H1 (cell line): ENCODE data around the gene ITGAE. TPM values are rescaled to one million over a fixed set of nuclear protein-coding genes. Genes with fewer than 3 reads are reported as not detected.
"Not testable (repeated sequence)": the region's sequence is repeated elsewhere in the genome, so short reads cannot be mapped to it uniquely, and the experiment has no call there.

ENCODE experiments used
- CTCF ChIA-PET: fragments of 300-600 bp; sonication (Branson Sonifier 250); formaldehyde crosslinking; loops from one replicate; lab custom pipeline; 2021; ENCODE audit not compliant: partially characterized antibody; lab: Charles Lee
- POLR2A ChIA-PET: fragments of 300-600 bp; sonication (Branson Sonifier 250); formaldehyde crosslinking; loops from one replicate; lab custom pipeline; 2021; ENCODE audit warnings: inconsistent platforms; ENCODE audit not compliant: partially characterized antibody; lab: Charles Lee
- DNase-seq, 2 experiments: peaks; one replicate each; pipeline versions ENCODE4 v3.0.0 to v3.0.0-alpha.2; 2010 to 2022; ENCODE audit warnings: low spot score in 2 of 2, low read depth in 1 of 2, mixed read lengths in 1 of 2
- FAIRE-seq: peaks from 2 replicates; lab custom pipeline; 2011; peaks lifted over from hg19 to GRCh38; lab: Jason Lieb, UNC
- H2AFZ ChIP-seq: 2 replicates; pipeline ENCODE4 v1.8.1; 2012; ENCODE audit warnings: low read length, inconsistent platforms
- H2AK5ac ChIP-seq: 2 replicates; pipeline ENCODE4 v1.6.1; 2013; ENCODE audit warnings: low read depth, low read length
- H2BK120ac ChIP-seq: replicated peaks from 2 replicates; pipeline ENCODE3; 2013; ENCODE audit warnings: low read depth, low read length, inconsistent platforms
- H2BK12ac ChIP-seq: 2 replicates; pipeline ENCODE4 v1.6.1; 2013; ENCODE audit warnings: low read depth, low read length
- H2BK15ac ChIP-seq: 2 replicates; pipeline ENCODE4 v1.6.1; 2013; ENCODE audit warnings: low read length
- H2BK20ac ChIP-seq: 2 replicates; pipeline ENCODE4 v1.6.1; 2013; ENCODE audit warnings: low read length
- H2BK5ac ChIP-seq: 2 replicates; pipeline ENCODE4 v1.6.1; 2013; ENCODE audit warnings: low read depth, low read length
- H3K14ac ChIP-seq: 2 replicates; pipeline ENCODE4 v1.6.1; 2013; ENCODE audit warnings: inconsistent platforms; ENCODE audit not compliant: insufficient read length
- H3K18ac ChIP-seq: 2 replicates; pipeline ENCODE4 v1.6.1; 2013; ENCODE audit warnings: low read length; ENCODE audit errors: extremely low read depth
- H3K23ac ChIP-seq: 2 replicates; pipeline ENCODE4 v1.6.1; 2013; ENCODE audit warnings: inconsistent platforms; ENCODE audit not compliant: insufficient read length
- H3K23me2 ChIP-seq: 2 replicates; pipeline ENCODE4 v1.6.1; 2013; ENCODE audit warnings: low read depth, low read length
- H3K27ac ChIP-seq: 2 replicates; pipeline ENCODE4 v1.6.1; 2011; ENCODE audit warnings: low read depth, low read length, inconsistent platforms
- H3K27me3 ChIP-seq, 4 experiments: replicated peaks in 1 of 4; 1 replicate in 1 of 4; 2 replicates in 3 of 4; pipeline versions ENCODE4 v1.6.1 to v1.8.1; 2011 to 2013; ENCODE audit warnings: low read length in 3 of 4, mild to moderate bottlenecking in 3 of 4, inconsistent platforms in 2 of 4, mixed read lengths in 2 of 4, moderate library complexity in 1 of 4; ENCODE audit not compliant: control insufficient read depth in 3 of 4, insufficient read depth in 3 of 4; ENCODE audit errors: extremely low read depth in 1 of 4
- H3K36me3 ChIP-seq, 4 experiments: 2 replicates each; pipeline versions ENCODE4 v1.6.1 to v1.8.1; 2011 to 2013; ENCODE audit warnings: mild to moderate bottlenecking in 4 of 4, low read length in 3 of 4, moderate library complexity in 2 of 4, control low read depth in 1 of 4, inconsistent platforms in 1 of 4; ENCODE audit not compliant: insufficient read depth in 4 of 4, control insufficient read depth in 2 of 4
- H3K4ac ChIP-seq: replicated peaks from 2 replicates; pipeline ENCODE3; 2013; ENCODE audit warnings: low read length, low read depth, mixed read lengths, inconsistent platforms; ENCODE audit not compliant: insufficient read length
- H3K4me1 ChIP-seq, 4 experiments: replicated peaks in 1 of 4; 1 replicate in 1 of 4; 2 replicates in 3 of 4; pipeline versions ENCODE4 v1.6.1 to v1.8.1; 2011 to 2013; ENCODE audit warnings: low read length in 3 of 4, inconsistent platforms in 2 of 4, mixed read lengths in 1 of 4; ENCODE audit not compliant: insufficient read depth in 4 of 4, control insufficient read depth in 3 of 4
- H3K4me2 ChIP-seq, 2 experiments: 2 replicates each; pipeline versions ENCODE4 v1.6.1 to v1.8.1; 2011 to 2013; ENCODE audit warnings: low read depth in 2 of 2, low read length in 2 of 2, control low read depth in 1 of 2, inconsistent platforms in 1 of 2, mild to moderate bottlenecking in 1 of 2; ENCODE audit not compliant: insufficient read depth in 1 of 2
- H3K4me3 ChIP-seq, 4 experiments: fragments of 200-600, 300-600 bp in 1 of 4; sonication (generic), shearing (Covaris generic), sonication (Bioruptor Twin) in 1 of 4; 2 replicates each; pipeline versions ENCODE4 v1.5.1 to v1.8.1; 2011 to 2016; ENCODE audit warnings: low read length in 4 of 4, low read depth in 3 of 4, control low read depth in 2 of 4, inconsistent platforms in 2 of 4, mild to moderate bottlenecking in 2 of 4, mixed read lengths in 1 of 4, moderate library complexity in 1 of 4; ENCODE audit not compliant: insufficient read depth in 2 of 4; ENCODE audit errors: extremely low read depth in 1 of 4
- H3K56ac ChIP-seq: replicated peaks from 2 replicates; pipeline ENCODE3; 2013; ENCODE audit warnings: low read depth, mild to moderate bottlenecking, mixed read lengths, low read length, inconsistent platforms; ENCODE audit not compliant: insufficient read length
- H3K79me1 ChIP-seq: 2 replicates; pipeline ENCODE4 v1.6.1; 2013; ENCODE audit warnings: low read depth, low read length, control low read depth
- H3K79me2 ChIP-seq, 2 experiments: 2 replicates each; pipeline versions ENCODE4 v1.6.1 to v1.8.1; 2012 to 2013; ENCODE audit warnings: low read length in 2 of 2, mild to moderate bottlenecking in 2 of 2, inconsistent platforms in 1 of 2; ENCODE audit not compliant: insufficient read depth in 2 of 2, control insufficient read depth in 1 of 2
- H3K9ac ChIP-seq, 4 experiments: replicated peaks in 1 of 4; 1 replicate in 1 of 4; 2 replicates in 3 of 4; pipeline versions ENCODE4 v1.6.1 to v1.8.1; 2011 to 2013; ENCODE audit warnings: low read depth in 3 of 4, low read length in 3 of 4, control low read depth in 2 of 4, mild to moderate bottlenecking in 2 of 4, moderate library complexity in 2 of 4, inconsistent platforms in 1 of 4; ENCODE audit errors: extremely low read depth in 1 of 4
- H3K9me3 ChIP-seq, 2 experiments: 2 replicates each; pipeline versions ENCODE4 v1.6.1 to v1.8.1; 2012 to 2013; ENCODE audit warnings: mild to moderate bottlenecking in 2 of 2, moderate library complexity in 2 of 2, control low read depth in 1 of 2, inconsistent platforms in 1 of 2, low read depth in 1 of 2, low read length in 1 of 2, mixed read lengths in 1 of 2; ENCODE audit not compliant: insufficient read depth in 2 of 2
- H4K20me1 ChIP-seq, 2 experiments: replicated peaks in 1 of 2; 2 replicates each; pipeline versions ENCODE3 to v1.8.1; 2011 to 2013; ENCODE audit warnings: inconsistent platforms in 2 of 2, low read length in 2 of 2, mild to moderate bottlenecking in 1 of 2; ENCODE audit not compliant: insufficient read depth in 2 of 2, control insufficient read depth in 1 of 2
- H4K5ac ChIP-seq: 2 replicates; pipeline ENCODE4 v1.6.1; 2013; ENCODE audit warnings: low read length, low read depth, mixed read lengths, inconsistent platforms; ENCODE audit not compliant: insufficient read length
- H4K8ac ChIP-seq: 2 replicates; pipeline ENCODE4 v1.8.0; 2013; ENCODE audit warnings: mild to moderate bottlenecking, moderate library complexity, low read length, inconsistent platforms; ENCODE audit not compliant: insufficient read depth; ENCODE audit errors: extremely low read depth
- H4K91ac ChIP-seq: replicated peaks from 2 replicates; pipeline ENCODE3; 2013; ENCODE audit warnings: low read length, mixed read lengths, inconsistent platforms; ENCODE audit not compliant: insufficient read length
- ATF2 ChIP-seq: IDR thresholded peaks from 2 replicates; pipeline ENCODE4 v1.6.1; 2012; ENCODE audit warnings: low read length, inconsistent platforms
- CTBP2 ChIP-seq: IDR thresholded peaks from 2 replicates; pipeline ENCODE4 v1.7.0; 2011; ENCODE audit warnings: borderline replicate concordance, mild to moderate bottlenecking, moderate library complexity, mixed read lengths, low read length; ENCODE audit not compliant: insufficient read depth, insufficient read length
- HDAC6 ChIP-seq: IDR thresholded peaks from one replicate; pipeline ENCODE4 v1.7.1; 2012; ENCODE audit warnings: low read depth, mild to moderate bottlenecking, inconsistent platforms, low read length, moderate library complexity
- NRF1 ChIP-seq: IDR thresholded peaks from 2 replicates; pipeline ENCODE4 v1.6.1; 2011; ENCODE audit warnings: mild to moderate bottlenecking, low read depth, low read length, improper control_type of control experiment
- SIX5 ChIP-seq: IDR thresholded peaks from 2 replicates; pipeline ENCODE4 v1.6.1; 2011; ENCODE audit warnings: mild to moderate bottlenecking, low read depth, low read length
- TAF7 ChIP-seq: optimal IDR thresholded peaks from 2 replicates; pipeline ENCODE3; 2011; ENCODE audit warnings: low read depth, mild to moderate bottlenecking, inconsistent platforms, low read length, moderate library complexity, borderline replicate concordance
- WGBS, 2 experiments: shearing (Covaris generic) in 1 of 2; methylation state at CpG; one replicate each; pipeline versions ENCODE4 v1.1.6 to v1.1.7; 2013 to 2015; ENCODE audit warnings: low lambda C conversion rate in 2 of 2, mixed read lengths in 2 of 2, inconsistent platforms in 1 of 2, low coverage in 1 of 2, missing lambda C conversion rate in 1 of 2; ENCODE audit not compliant: insufficient replicate concordance in 2 of 2, insufficient coverage in 1 of 2, insufficient read length in 1 of 2; ENCODE audit errors: extremely low coverage in 1 of 2, missing lambda C conversion rate in 1 of 2; 5-methylcytosine and 5-hydroxymethylcytosine counted together
- polyA plus RNA-seq, 7 experiments: library from polyadenylated mRNA; depleted of rRNA in 3 of 7; stranded (reverse) in 5 of 7; unstranded in 2 of 7; fragments of >200 nt in 5 of 7; fragments of 200-250 nt in 2 of 7; gene quantifications; 1 replicate in 5 of 7; 2 replicates in 1 of 7; 4 replicates in 1 of 7; pipeline versions ENCODE4 v1.2.1 to v1.2.3, GENCODE V29; 2011 to 2013; ENCODE audit warnings: missing spikeins in 2 of 7, mixed read lengths in 2 of 7
- total RNA-seq: library from RNA; stranded (reverse); fragmentation: NEBNext Ultra II Directional; extraction: Animal tissue kit (Norgen Biotek cat#: 25700); gene quantifications from 2 replicates; pipeline ENCODE4 v1.2.1, GENCODE V29; 2021

Gene ITGAE
- total and polyA plus RNA-seq, 2 of the 8 experiments (the other 6 are each of a cell fraction or from before 2014, with no cell fraction given), result 23.2 to 43.1 TPM

- TF ChIP-seq TAF7 (no peak), NRF1 (no peak), CTBP2 (no peak), SIX5 (no peak), ATF2 (no peak), HDAC6 (no peak)
These were observed 6.2 kb downstream of the ITGAE start (continued) for GRCh38 chr17:3794557-3795389.

- H3K79me1 ChIP-seq, H4K91ac ChIP-seq, H3K23me2 ChIP-seq, H4K20me1 ChIP-seq, H2BK15ac ChIP-seq, H2BK20ac ChIP-seq, H3K9ac ChIP-seq, DNase-seq, H2AFZ ChIP-seq, H3K79me2 ChIP-seq, H3K27ac ChIP-seq, H3K4ac ChIP-seq, H2AK5ac ChIP-seq, H2BK120ac ChIP-seq, POLR2A ChIA-PET, FAIRE-seq, H3K4me3 ChIP-seq, H3K27me3 ChIP-seq, H3K23ac ChIP-seq, H3K18ac ChIP-seq, H3K9me3 ChIP-seq, H2BK12ac ChIP-seq, H2BK5ac ChIP-seq, H4K8ac ChIP-seq, H3K36me3 ChIP-seq, H4K5ac ChIP-seq, H3K4me2 ChIP-seq, H3K14ac ChIP-seq, H3K4me1 ChIP-seq, H3K56ac ChIP-seq: not testable (repeated sequence)
- CTCF ChIA-PET, result interaction anchor here (0.6 to 1.4 kb wide), 2 partner anchors 59 to 743 kb away, joined by 3 to 6 read pairs; no protein-coding TSS in a partner anchor
- 97% methylated on average over 8 of the region's 9 CpGs; no CpG with 5 or more reads in 1 of the 2 experiments for WGBS, 2 experiments
These were observed 6.8 kb downstream of the ITGAE start for GRCh38 chr17:3794152-3794551.
